Measurements from ENCODE around the gene ARMC5.
"Not testable (repeated sequence)": the region's sequence is repeated elsewhere in the genome, so short reads cannot be mapped to it uniquely, and the experiment has no call there.

The ARMC5 gene

DNA sequence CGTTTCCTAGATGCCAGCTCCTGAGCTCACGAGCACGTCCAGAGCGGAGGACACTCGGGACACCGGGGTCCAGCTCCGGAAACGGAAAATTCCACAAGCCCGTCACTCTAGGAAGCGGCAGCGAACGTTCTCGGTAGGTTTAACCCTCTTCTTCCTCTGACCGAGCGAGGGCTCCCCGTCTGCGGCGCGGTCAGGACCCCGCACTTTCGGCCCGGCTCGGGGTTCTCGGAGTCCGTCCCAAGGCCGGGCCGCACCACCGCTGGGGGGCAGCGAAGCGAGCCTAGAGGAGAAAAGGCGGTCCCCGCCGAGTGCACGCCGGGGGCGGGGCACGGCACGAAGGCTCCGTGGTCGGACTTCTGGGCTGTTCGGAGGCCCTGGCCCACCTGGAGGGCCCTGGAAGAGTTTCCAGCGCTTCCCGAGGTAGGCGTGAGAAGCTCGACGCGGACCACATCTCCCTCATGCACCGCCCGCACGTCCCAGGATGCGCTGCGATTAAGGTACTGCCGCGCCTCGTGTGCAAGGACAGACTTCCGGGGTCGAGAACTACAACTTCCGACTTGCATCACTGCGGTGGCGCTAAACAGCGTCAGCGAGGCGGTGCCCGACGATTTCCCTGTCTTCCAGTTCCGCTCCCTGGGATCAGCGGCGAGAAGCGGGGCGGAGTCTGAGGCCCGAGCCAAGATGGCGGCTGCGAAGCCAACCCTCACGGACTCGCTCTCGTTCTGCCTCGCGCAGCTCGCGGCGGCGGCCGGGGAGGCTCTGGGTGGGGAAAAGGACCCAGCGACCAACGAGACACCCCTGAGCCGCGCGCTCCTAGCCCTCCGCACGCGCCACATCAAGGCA lies at the start of gene ARMC5:
Gene ARMC5, plus strand, starts transcription at position 658 of the 843 bp plus-strand sequence. Its CDS starts 24 bp downstream, at position 682.
- no peak for FAIRE-seq

- FAIRE-seq = no peak
Measured at GRCh38 chr16:31410082-31410481, 49.2 kb upstream of the ARMC5 start.

DNA sequence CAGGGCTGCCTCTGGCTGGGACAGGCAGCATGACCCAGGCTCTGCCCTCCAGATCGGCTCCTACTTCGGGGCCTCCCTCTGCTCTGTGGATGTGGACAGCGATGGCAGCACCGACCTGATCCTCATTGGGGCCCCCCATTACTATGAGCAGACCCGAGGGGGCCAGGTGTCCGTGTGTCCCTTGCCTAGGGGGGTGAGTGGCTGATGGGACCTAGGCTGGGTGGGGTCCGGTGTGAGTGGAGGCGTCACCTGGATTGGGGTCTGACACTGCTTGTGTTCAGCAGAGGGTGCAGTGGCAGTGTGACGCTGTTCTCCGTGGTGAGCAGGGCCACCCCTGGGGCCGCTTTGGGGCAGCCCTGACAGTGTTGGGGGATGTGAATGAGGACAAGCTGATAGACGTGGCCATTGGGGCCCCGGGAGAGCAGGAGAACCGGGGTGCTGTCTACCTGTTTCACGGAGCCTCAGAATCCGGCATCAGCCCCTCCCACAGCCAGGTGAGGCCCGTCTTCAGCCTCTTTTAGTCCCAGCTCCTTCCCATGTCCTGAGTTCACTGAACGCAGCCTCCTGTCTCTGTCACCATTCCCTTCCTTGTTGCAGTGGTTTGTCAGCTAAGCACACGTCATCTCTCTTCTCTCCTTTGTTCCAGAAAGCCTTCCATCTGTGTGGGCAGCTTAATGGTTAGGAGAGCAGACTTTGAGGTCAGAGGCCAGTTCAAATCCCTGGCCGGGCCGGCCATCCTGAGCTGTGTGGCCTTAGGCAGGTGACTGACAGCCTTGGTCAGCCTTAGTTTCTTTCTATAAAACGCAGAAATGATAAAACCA lies 48.1 kb upstream of the ARMC5 start:
- no peak for FAIRE-seq

DNA sequence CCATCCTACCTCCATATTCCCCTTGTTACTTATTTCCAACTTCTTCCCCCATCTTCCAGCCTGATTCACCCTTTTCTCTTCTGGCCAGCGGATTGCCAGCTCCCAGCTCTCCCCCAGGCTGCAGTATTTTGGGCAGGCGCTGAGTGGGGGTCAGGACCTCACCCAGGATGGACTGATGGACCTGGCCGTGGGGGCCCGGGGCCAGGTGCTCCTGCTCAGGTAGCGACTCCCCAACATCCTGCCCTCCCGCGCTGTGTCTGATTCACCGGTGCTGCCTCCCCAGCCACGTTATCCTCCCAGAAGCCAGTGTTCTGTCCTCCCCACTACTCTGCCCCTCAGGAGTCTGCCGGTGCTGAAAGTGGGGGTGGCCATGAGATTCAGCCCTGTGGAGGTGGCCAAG lies 46.6 kb upstream of the ARMC5 start:
- no peak for FAIRE-seq

- no peak for FAIRE-seq
Measured at GRCh38 chr16:31413381-31413780, 45.9 kb upstream of the ARMC5 start.

GRCh38 chr16:31413943-31414342 lies 45.4 kb upstream of the ARMC5 start:
- no peak for FAIRE-seq

DNA sequence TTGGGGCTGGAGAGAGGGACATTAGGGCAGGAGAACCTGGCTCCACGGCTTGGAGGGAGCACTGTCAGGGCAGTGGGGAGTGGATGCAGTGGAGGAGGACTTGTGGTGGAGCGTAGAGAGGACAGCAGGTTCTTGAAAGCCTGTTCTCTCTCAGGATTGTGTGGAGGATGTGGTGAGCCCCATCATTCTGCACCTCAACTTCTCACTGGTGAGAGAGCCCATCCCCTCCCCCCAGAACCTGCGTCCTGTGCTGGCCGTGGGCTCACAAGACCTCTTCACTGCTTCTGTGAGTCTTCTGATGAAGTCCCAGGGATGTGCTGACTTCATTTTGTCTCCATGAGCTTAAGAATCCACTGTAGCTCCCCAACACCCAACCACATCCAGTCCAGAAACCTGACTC lies 44.6 kb upstream of the ARMC5 start:
- FAIRE-seq = no peak

DNA sequence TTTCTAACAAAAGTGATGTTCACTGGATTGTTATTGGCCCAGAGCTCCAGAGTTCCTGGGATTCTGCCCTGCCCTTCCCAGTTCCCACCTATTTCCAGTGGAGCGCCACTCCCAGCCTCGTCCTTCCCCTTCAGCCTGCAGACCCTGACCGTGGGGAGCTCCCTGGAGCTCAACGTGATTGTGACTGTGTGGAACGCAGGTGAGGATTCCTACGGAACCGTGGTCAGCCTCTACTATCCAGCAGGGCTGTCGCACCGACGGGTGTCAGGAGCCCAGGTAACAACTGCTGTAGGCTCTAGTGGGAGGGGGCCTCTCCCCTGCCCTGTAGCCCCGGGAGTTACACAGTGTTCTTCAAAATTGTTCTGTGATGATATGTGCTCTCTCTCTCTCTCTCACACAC lies 42.9 kb upstream of the ARMC5 start:
- no peak for FAIRE-seq

DNA sequence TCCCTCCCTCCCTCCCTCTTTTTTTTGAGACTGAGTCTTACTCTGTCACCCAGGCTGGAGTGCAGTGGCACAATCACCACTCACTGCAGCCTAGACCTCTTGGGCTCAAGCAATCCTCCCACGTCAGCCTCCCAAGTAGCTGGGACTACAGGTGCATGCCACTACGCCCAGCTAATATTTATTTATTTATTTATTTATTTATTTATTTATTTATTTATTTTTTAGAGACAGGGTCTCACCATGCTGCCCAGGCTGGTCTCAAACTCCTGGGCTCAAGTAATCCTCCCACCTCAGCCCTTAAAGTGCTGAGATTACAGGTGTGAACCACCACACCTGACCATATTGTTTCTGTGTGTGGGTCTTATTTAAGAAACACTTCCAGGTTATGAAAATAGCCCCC lies 42.3 kb upstream of the ARMC5 start:
- FAIRE-seq = not testable (repeated sequence)

- no peak for FAIRE-seq
Measured at GRCh38 chr16:31417916-31418315, 41.4 kb upstream of the ARMC5 start.

- no peak for FAIRE-seq
Measured at GRCh38 chr16:31420037-31420436, 39.3 kb upstream of the ARMC5 start.

GRCh38 chr16:31421587-31421986 lies 37.7 kb upstream of the ARMC5 start:
- no peak for FAIRE-seq

- FAIRE-seq = no peak
Measured at GRCh38 chr16:31423241-31423640, 36.1 kb upstream of the ARMC5 start.

GRCh38 chr16:31423801-31424200 lies 35.5 kb upstream of the ARMC5 start:
- no peak for FAIRE-seq

- no peak for FAIRE-seq
Measured at GRCh38 chr16:31427441-31428278, 31.6 kb upstream of the ARMC5 start.

- no peak for FAIRE-seq
Measured at GRCh38 chr16:31428279-31428597, 31.1 kb upstream of the ARMC5 start, which contains the start of gene COX6A2. Gene COX6A2 (minus strand): TSS chr16:31428360. CDS start chr16:31428325, 35 bp downstream.

- FAIRE-seq = no peak
Measured at GRCh38 chr16:31428638-31429247, 30.6 kb upstream of the ARMC5 start.

- FAIRE-seq = no peak
Measured at GRCh38 chr16:31429314-31429713, 30.0 kb upstream of the ARMC5 start.

GRCh38 chr16:31429796-31430195 lies 29.5 kb upstream of the ARMC5 start:
- FAIRE-seq = no peak

- FAIRE-seq = no peak
Measured at GRCh38 chr16:31430380-31431052, 28.8 kb upstream of the ARMC5 start.

GRCh38 chr16:31435341-31436220 lies 23.7 kb upstream of the ARMC5 start:
- FAIRE-seq = no peak

Data from colon (tissue), 2 donors.